CMK (cell line): ENCODE results near the gene ALLC.
"Not testable (repeated sequence)": the region's sequence is repeated elsewhere in the genome, so short reads cannot be mapped to it uniquely, and the experiment has no call there.

Experiments used
- DNase-seq: peaks from one replicate; pipeline ENCODE4 v3.0.0-alpha.2; 2010; ENCODE audit warnings: low read depth

Gene ALLC

GRCh38 chr2:3626118-3626811 is 31.7 kb upstream of the ALLC start:
- no peak for DNase-seq

GRCh38 chr2:3626812-3627499 is 31.0 kb upstream of the ALLC start:
- no peak for DNase-seq

GRCh38 chr2:3627500-3628100 is 30.4 kb upstream of the ALLC start:
- no peak for DNase-seq

GRCh38 chr2:3628241-3628679 is 29.7 kb upstream of the ALLC start:
- DNase-seq = no peak

GRCh38 chr2:3628800-3629199 is 29.2 kb upstream of the ALLC start:
- no peak for DNase-seq

- DNase-seq = no peak
These were observed 27.4 kb upstream of the ALLC start for GRCh38 chr2:3630631-3631030.

- no peak for DNase-seq
These were observed 26.7 kb upstream of the ALLC start for GRCh38 chr2:3631161-3631850.

GRCh38 chr2:3631851-3632659 is 25.9 kb upstream of the ALLC start:
- no peak for DNase-seq

GRCh38 chr2:3633089-3633981 is 24.7 kb upstream of the ALLC start:
- no peak for DNase-seq

- DNase-seq = no peak
These were observed 23.9 kb upstream of the ALLC start for GRCh38 chr2:3633982-3634595.

GRCh38 chr2:3634596-3635121 is 23.3 kb upstream of the ALLC start:
- no peak for DNase-seq

GRCh38 chr2:3635171-3635974 is 22.6 kb upstream of the ALLC start:
- DNase-seq = no peak

GRCh38 chr2:3635975-3636327 is 22.0 kb upstream of the ALLC start:
- DNase-seq = not testable (repeated sequence)

- DNase-seq = no peak
These were observed 21.3 kb upstream of the ALLC start for GRCh38 chr2:3636586-3637310.

GRCh38 chr2:3637311-3637675 is 20.7 kb upstream of the ALLC start:
- no peak for DNase-seq

- no peak for DNase-seq
These were observed 20.1 kb upstream of the ALLC start for GRCh38 chr2:3637692-3638455.

- DNase-seq = no peak
These were observed 19.6 kb upstream of the ALLC start for GRCh38 chr2:3638456-3638810.

- DNase-seq = no peak
These were observed 18.9 kb upstream of the ALLC start for GRCh38 chr2:3639015-3639630.
